Measurements from ENCODE around the gene PRKG1.

The PRKG1 gene

GRCh38 chr10:52256832-52257691 is 1182.8 kb downstream of the PRKG1 start:
- no peak for DNase-seq

- DNase-seq = no peak
These were observed 1183.4 kb downstream of the PRKG1 start for GRCh38 chr10:52257692-52258075.

DNA sequence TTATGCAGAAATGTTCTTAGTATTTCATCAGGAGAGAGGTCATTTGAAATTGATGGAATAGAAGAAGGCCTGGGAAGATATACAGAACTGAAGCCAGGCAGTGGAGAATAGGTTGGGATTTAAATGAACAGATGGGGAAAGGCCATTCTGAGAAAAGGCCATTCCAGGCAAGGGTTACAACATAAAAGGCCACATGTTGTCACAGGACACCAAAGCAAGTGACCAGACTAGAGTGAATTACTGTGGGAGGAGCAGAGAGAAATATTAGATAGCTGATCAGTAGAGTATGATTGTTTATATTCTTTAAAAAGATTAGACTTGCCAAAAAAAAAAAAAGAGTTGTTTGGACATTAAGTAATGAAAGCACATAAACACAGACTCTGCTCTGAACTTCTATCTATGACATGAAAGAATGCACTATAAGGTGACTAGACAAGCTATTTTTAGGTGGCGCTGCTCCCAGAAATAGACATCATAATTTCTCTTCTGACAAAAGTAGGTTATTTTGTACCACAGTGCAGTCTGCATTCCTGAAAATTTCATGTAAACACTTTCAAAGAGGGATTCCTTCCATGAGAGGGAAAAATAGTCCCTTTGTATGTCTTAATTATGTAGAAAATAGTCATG is 1184.6 kb downstream of the PRKG1 start:
- DNase-seq = no peak

GRCh38 chr10:52259426-52259812 is 1185.1 kb downstream of the PRKG1 start:
- DNase-seq = no peak

GRCh38 chr10:52261362-52261761 is 1187.1 kb downstream of the PRKG1 start:
- no peak for DNase-seq

- no peak for DNase-seq
These were observed 1191.0 kb downstream of the PRKG1 start for GRCh38 chr10:52265131-52265926.

DNA sequence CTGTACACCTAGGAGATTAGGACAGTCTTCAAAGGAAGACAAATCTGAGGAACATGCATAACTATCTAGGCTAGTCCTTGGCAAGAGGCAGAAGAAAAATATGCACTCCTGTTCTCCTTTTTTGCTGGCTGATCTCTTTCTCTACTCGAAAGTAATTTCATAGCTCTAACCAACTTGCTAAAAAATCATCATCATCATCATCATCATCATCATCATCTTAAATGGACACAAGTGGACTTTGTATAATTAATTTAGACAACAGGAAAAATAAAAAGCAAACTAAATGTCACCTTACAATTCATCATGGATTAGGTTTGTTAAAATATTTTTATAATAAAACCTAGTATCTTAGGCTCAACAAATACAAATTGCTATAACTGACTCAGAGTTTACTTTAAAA is 1192.6 kb downstream of the PRKG1 start:
- DNase-seq = no peak

GRCh38 chr10:52268790-52269189 is 1194.5 kb downstream of the PRKG1 start:
- no peak for DNase-seq

- DNase-seq = no peak
These were observed 1194.9 kb downstream of the PRKG1 start for GRCh38 chr10:52269233-52269632.

- DNase-seq = no peak
These were observed 1201.9 kb downstream of the PRKG1 start for GRCh38 chr10:52276163-52276562.

GRCh38 chr10:52276986-52277385 is 1202.7 kb downstream of the PRKG1 start:
- DNase-seq = no peak

- DNase-seq = no peak
These were observed 1205.3 kb downstream of the PRKG1 start for GRCh38 chr10:52279546-52279945.

DNA sequence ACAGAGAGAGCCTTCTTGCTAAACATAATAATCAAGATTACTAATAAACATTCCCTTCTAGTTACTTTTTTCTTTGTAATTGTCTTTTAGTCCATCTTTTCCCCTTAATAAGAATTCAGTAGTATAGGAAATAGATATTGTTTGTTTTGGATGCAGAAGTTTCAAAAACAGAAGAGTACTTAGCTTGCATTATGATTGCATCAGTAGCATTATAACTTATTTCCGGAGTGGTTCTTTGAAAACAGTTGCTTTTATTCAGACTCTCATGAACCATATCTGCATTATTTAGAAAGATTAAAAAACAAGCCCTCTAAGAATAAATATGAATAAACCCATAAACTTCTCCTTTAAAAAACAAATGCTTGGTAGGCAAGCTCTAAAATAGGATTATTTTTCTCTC is 1205.8 kb downstream of the PRKG1 start:
- DNase-seq = no peak

GRCh38 chr10:52283174-52283573 is 1208.9 kb downstream of the PRKG1 start:
- no peak for DNase-seq

DNA sequence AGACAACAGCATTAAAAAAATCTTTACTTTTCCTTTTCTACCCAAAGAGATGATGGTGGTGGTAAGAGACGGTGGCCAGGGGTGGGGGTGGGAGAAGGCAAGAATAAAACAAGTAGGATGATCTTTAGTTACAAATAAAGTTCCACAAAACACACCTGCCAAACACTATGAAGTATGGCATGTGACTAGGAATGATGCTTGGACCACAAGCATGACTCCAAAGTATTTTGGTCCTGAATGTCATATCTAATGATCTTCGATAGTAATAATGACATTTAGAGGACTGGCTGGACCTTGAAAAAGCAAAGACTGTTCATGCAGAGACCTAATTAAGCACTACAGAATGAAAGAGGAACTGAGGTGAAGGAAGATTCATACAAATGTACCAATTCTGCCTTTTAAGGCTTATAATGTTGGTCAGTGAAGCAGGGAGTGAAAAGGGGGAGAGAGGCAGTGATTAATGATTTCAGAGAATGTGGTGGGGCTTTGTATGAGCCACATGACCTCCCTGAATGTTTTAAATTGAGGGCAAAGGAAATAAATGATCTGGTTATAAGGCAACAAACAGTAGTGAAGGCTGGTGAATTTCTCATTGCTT is 1210.2 kb downstream of the PRKG1 start:
- DNase-seq = no peak

DNA sequence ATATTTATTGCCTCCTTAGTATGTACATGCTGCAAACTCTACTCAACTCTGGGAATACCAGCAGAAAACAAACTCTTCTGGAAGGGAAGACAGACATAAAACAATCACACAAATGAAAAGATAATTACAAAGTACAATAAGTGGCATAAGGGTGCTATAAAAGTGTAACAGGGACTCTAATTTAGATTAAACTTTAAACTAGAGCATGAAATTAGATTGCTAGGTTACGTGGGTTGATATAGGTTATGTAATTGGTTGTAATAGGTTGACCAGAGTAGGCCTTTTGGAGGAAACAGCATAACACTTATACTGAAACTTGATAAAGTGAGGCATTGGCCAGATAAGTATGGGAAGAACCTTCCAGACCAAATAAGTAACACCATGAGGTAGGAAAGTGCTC is 1213.6 kb downstream of the PRKG1 start:
- DNase-seq = no peak

DNA sequence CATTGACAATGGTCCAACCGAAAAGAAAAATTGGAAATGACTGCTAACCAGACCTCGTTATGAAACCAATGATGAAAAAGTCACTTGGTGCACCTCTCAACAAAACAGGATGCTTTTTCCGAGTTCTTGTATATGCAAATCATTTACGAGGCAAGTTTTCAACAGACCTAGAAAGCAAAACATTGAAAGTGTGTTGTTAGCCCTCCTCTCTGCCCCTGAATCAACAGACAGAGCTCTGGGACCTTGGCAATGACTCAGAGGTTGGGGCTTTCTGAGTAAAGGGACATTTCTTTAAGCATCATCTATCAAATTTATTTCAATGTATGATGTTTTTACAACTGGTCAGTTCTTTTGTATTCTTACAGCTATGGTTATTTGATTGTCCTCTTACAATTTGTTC is 1223.5 kb downstream of the PRKG1 start:
- DNase-seq = no peak

- no peak for DNase-seq
These were observed 1226.5 kb downstream of the PRKG1 start for GRCh38 chr10:52300599-52301277.

GRCh38 chr10:52308251-52309031 is 1234.2 kb downstream of the PRKG1 start:
- DNase-seq = no peak

DNA sequence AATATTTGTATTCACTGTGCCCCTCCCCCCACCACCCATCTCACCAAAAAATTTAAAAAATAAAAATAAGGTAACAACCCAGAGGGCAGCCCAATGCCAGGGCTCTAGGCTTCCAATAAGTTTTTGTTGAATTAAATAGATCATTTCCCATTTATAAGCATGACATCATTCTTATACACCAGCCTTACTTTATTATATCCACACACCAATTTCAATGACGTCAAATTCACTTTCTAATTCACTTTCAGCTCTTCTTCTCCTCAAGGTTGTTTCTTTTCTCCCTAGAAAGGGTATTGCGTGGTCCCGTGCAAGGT is 1238.6 kb downstream of the PRKG1 start:
- no peak for DNase-seq

DNA sequence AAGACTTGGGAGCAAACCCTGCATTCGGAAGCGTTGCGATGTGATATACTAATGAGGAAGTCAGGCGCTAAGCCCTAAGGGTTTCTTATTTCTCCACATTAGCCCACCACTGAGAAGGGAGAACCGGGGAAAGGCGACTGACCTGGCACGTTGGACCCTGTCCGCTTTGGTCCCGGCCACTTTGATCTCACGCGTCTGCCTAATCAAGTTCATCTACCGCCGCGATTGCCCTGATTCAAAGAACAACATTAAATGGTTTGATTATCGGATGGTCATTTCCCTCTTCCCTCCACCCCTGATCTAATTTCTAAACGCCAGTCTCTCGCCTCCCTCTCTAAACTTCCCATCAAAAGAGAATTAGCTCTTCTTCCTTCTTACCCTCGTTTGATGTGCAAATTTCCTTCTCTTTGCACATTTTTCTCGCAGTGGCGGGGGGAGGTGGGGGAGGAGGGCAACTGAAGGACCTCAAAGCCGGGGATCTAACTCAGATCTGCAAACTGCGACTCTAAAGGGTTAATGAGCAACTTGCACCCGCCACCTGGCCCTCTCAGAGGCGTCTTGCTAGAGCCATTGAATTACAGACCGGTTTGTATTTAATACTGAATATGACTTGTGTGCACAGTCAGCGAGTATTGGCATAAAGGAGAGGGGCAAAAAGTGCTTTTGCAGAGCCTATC is 1239.1 kb downstream of the PRKG1 start:
- no peak for DNase-seq
